GM23338 (cell line): Measurements from ENCODE around the gene ROPN1L. TPM values are rescaled to one million over a fixed set of nuclear protein-coding genes. Genes with fewer than 3 reads are reported as not detected.

Experiments used
- ATAC-seq: fragments of 200-7000 bp; cut with Tn5 transposase; 3 replicates; pipeline ENCODE4 v1.9.1; 2020
- DNase-seq: peaks from one replicate; pipeline ENCODE4 v3.0.0-alpha.2; 2015; ENCODE audit warnings: low spot score
- H2AFZ ChIP-seq: fragments of 200-600 bp; sonication (generic); 2 replicates; pipeline ENCODE4 v1.8.0; 2016; ENCODE audit warnings: antibody characterized with exemption, mild to moderate bottlenecking, moderate library complexity
- H3F3A ChIP-seq: fragments of 200-600 bp; sonication (generic); replicated peaks from 2 replicates; pipeline ENCODE4 v1.8.0; 2017; ENCODE audit warnings: antibody characterized with exemption, mixed run types, low read depth
- H3K27ac ChIP-seq: fragments of 200-600 bp; sonication (generic); 2 replicates; pipeline ENCODE4 v1.6.1; 2016; ENCODE audit warnings: low read depth
- H3K27me3 ChIP-seq: fragments of 200-600 bp; sonication (generic); 2 replicates; pipeline ENCODE4 v1.8.0; 2016; ENCODE audit warnings: mild to moderate bottlenecking, mixed run types, moderate library complexity; ENCODE audit not compliant: insufficient read depth
- H3K36me3 ChIP-seq: fragments of 200-600 bp; sonication (generic); 2 replicates; pipeline ENCODE4 v1.8.0; 2016; ENCODE audit warnings: mild to moderate bottlenecking; ENCODE audit not compliant: insufficient read depth
- H3K4me1 ChIP-seq: fragments of 200-600 bp; sonication (generic); 2 replicates; pipeline ENCODE4 v1.8.0; 2016; ENCODE audit warnings: mild to moderate bottlenecking, moderate library complexity; ENCODE audit not compliant: insufficient read depth
- H3K4me2 ChIP-seq: fragments of 200-600 bp; sonication (generic); 2 replicates; pipeline ENCODE4 v1.7.1; 2017; ENCODE audit warnings: mixed run types
- H3K4me3 ChIP-seq: fragments of 200-600 bp; sonication (generic); 2 replicates; pipeline ENCODE4 v1.6.1; 2016; ENCODE audit warnings: mixed run types
- H3K79me2 ChIP-seq: fragments of 200-600 bp; sonication (generic); replicated peaks from 2 replicates; pipeline ENCODE4 v1.8.0; 2017; ENCODE audit warnings: mild to moderate bottlenecking; ENCODE audit not compliant: insufficient read depth
- H3K9me2 ChIP-seq: fragments of 200-600 bp; sonication (generic); 2 replicates; pipeline ENCODE4 v1.8.0; 2017; ENCODE audit not compliant: insufficient read depth
- H4K20me1 ChIP-seq: fragments of 200-600 bp; sonication (generic); replicated peaks from 2 replicates; pipeline ENCODE4 v1.8.0; 2017; ENCODE audit warnings: mild to moderate bottlenecking; ENCODE audit not compliant: insufficient read depth
- H3K27ac Mint-ChIP-seq: 2 replicates; pipeline ENCODE4 v1.8.0; 2020; ENCODE audit warnings: inconsistent platforms, mild to moderate bottlenecking, moderate library complexity, mixed read lengths
- H3K27me3 Mint-ChIP-seq: 3 replicates; pipeline ENCODE4 v1.8.0; 2022; ENCODE audit warnings: low read depth, mild to moderate bottlenecking, moderate library complexity, mixed read lengths, inconsistent platforms; ENCODE audit not compliant: insufficient read depth, poor library complexity
- H3K36me3 Mint-ChIP-seq: 3 replicates; pipeline ENCODE4 v1.8.0; 2021; ENCODE audit warnings: low read depth, mild to moderate bottlenecking, inconsistent platforms, moderate library complexity, mixed read lengths
- H3K4me1 Mint-ChIP-seq: 3 replicates; pipeline ENCODE4 v1.8.0; 2020; ENCODE audit warnings: mild to moderate bottlenecking, inconsistent platforms, mixed read lengths
- H3K4me3 Mint-ChIP-seq: 3 replicates; pipeline ENCODE4 v1.8.0; 2021; ENCODE audit warnings: moderate library complexity, mild to moderate bottlenecking, inconsistent platforms, mixed read lengths
- H3K9me3 Mint-ChIP-seq: 3 replicates; pipeline ENCODE4 v1.8.0; 2020; ENCODE audit warnings: moderate library complexity, mild to moderate bottlenecking, inconsistent platforms, mixed read lengths
- CREB1 ChIP-seq: fragments of 250-450 bp; sonication (Bioruptor Pico); IDR thresholded peaks from 2 replicates; pipeline ENCODE4 v1.5.0; 2020; ENCODE audit warnings: low read depth, mild to moderate bottlenecking, moderate library complexity
- JUNB ChIP-seq: IDR thresholded peaks from one replicate; pipeline ENCODE4 v1.6.1; 2016; ENCODE audit warnings: antibody characterized with exemption; ENCODE audit not compliant: unreplicated experiment
- NANOG ChIP-seq: IDR thresholded peaks from 2 replicates; pipeline ENCODE4 v1.6.1; 2016; ENCODE audit warnings: antibody characterized with exemption, borderline replicate concordance
- POLR2AphosphoS5 ChIP-seq: IDR thresholded peaks from 2 replicates; pipeline ENCODE4 v1.6.1; 2016; ENCODE audit warnings: antibody characterized with exemption, low read depth
- REST ChIP-seq: IDR thresholded peaks from one replicate; pipeline ENCODE4 v1.6.1; 2018; ENCODE audit warnings: antibody characterized with exemption; ENCODE audit not compliant: unreplicated experiment
- STAT1 ChIP-seq: IDR thresholded peaks from one replicate; pipeline ENCODE4 v1.6.1; 2016; ENCODE audit warnings: antibody characterized with exemption; ENCODE audit not compliant: unreplicated experiment
- ZNF114 ChIP-seq: fragments of 250-450 bp; sonication (Bioruptor Pico); IDR thresholded peaks from 2 replicates; pipeline ENCODE4 v1.5.0; 2020; ENCODE audit warnings: mild to moderate bottlenecking, moderate library complexity
- ZNF331 ChIP-seq: fragments of 250-450 bp; sonication (Bioruptor Pico); IDR thresholded peaks from 2 replicates; pipeline ENCODE4 v1.5.0; 2020; ENCODE audit warnings: low read depth, mild to moderate bottlenecking, moderate library complexity
- ZNF462 ChIP-seq: fragments of 250-450 bp; sonication (Bioruptor Pico); IDR thresholded peaks from 2 replicates; pipeline ENCODE4 v1.5.0; 2020; ENCODE audit warnings: mild to moderate bottlenecking, moderate library complexity
- polyA plus RNA-seq: library from polyadenylated mRNA; unstranded; fragments of >200 nt; fragmentation: Nextera tagmentation; extraction: Ambion mirVana; gene quantifications from 2 replicates; pipeline ENCODE4 v1.2.1, GENCODE V29; 2016
- total RNA-seq: library from RNA; depleted of rRNA; stranded (reverse); fragments of >200 nt; shearing (Covaris generic); gene quantifications from 2 replicates; pipeline ENCODE4 v1.2.3, GENCODE V29; 2014
- TF ChIP-seq, protein P1 (sequence below), 2 experiments: fragments of 200-600 bp in 1 of 2; sonication (generic) in 1 of 2; conservative IDR thresholded peaks; 2 replicates each; pipeline versions ENCODE4 v1.5.1 to v1.6.1; 2016 to 2017; ENCODE audit warnings: antibody characterized with exemption in 2 of 2, low read depth in 2 of 2, mild to moderate bottlenecking in 2 of 2, moderate library complexity in 1 of 2

Gene ROPN1L
- total and polyA plus RNA-seq, 2 experiments from 2014 or later = 0.57 TPM; not detected in 1

- no peak for TF ChIP-seq REST
- TF ChIP-seq ZNF114 (CRISPR knock-in tag) = no peak
- TF ChIP-seq POLR2AphosphoS5 = no peak
Measured at GRCh38 chr5:10463566-10463965, 21.9 kb downstream of the ROPN1L start (continued).

GRCh38 chr5:10464173-10464572 lies 22.5 kb downstream of the ROPN1L start:
- H3K4me1 Mint-ChIP-seq = peaks cover 31% of the 10 kb centered on the region
- Histone ChIP-seq H3K4me1 (peaks cover 16% of the 10 kb centered on the region), H3K27ac (no peak overlapping the region), H3K4me2 (no peak overlapping the region), H3K36me3 (no peaks in the 10 kb centered on the region), H3K4me3 (no peak overlapping the region), H3F3A (no peaks in the 10 kb centered on the region), H2AFZ (no peak overlapping the region), H3K27me3 (no peaks in the 10 kb centered on the region), H4K20me1 (no peaks in the 10 kb centered on the region), H3K79me2 (no peaks in the 10 kb centered on the region), H3K9me2 (no peaks in the 10 kb centered on the region)
- peaks cover 21% of the 10 kb centered on the region for H3K27me3 Mint-ChIP-seq
- H3K4me3 Mint-ChIP-seq = no peak overlapping the region
- no peak for ATAC-seq
- no peak for DNase-seq
- no peaks in the 10 kb centered on the region; the same call in 2 of the 3 replicates for H3K36me3 Mint-ChIP-seq
- H3K27ac Mint-ChIP-seq = no peak overlapping the region
- H3K9me3 Mint-ChIP-seq = no peaks in the 10 kb centered on the region
- TF ChIP-seq ZNF462 = no peak
- TF ChIP-seq POLR2AphosphoS5 = no peak
- TF ChIP-seq JUNB = no peak
- no peak for TF ChIP-seq REST
- TF ChIP-seq, protein P1, sequence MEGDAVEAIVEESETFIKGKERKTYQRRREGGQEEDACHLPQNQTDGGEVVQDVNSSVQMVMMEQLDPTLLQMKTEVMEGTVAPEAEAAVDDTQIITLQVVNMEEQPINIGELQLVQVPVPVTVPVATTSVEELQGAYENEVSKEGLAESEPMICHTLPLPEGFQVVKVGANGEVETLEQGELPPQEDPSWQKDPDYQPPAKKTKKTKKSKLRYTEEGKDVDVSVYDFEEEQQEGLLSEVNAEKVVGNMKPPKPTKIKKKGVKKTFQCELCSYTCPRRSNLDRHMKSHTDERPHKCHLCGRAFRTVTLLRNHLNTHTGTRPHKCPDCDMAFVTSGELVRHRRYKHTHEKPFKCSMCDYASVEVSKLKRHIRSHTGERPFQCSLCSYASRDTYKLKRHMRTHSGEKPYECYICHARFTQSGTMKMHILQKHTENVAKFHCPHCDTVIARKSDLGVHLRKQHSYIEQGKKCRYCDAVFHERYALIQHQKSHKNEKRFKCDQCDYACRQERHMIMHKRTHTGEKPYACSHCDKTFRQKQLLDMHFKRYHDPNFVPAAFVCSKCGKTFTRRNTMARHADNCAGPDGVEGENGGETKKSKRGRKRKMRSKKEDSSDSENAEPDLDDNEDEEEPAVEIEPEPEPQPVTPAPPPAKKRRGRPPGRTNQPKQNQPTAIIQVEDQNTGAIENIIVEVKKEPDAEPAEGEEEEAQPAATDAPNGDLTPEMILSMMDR (conservative IDR thresholded peaks at IDR 0.05; ENCODE audit: low read depth in 2 of 2) = no peak
- TF ChIP-seq STAT1 = no peak
- TF ChIP-seq NANOG = no peak
- no peak for TF ChIP-seq CREB1 (CRISPR knock-in tag)
- TF ChIP-seq ZNF331 (CRISPR knock-in tag) = no peak
